Activated CD8-positive, alpha-beta memory T cell treated with anti-CD3 and anti-CD28 coated beads, Interleukin-2, amount 50 U/mL, for 24 hours (primary cell): ENCODE results near the gene OSR1.

Source experiments
- DNase-seq: peaks from one replicate; pipeline ENCODE4 v3.0.0-alpha.2; 2020; ENCODE audit errors: extremely low read depth

The OSR1 gene

GRCh38 chr2:19359021-19359357, 566 bp upstream of the OSR1 start:
- DNase-seq = no peak

GRCh38 chr2:19357402-19358241, 801 bp downstream of the OSR1 start:
- DNase-seq = no peak

- no peak for DNase-seq
These were observed 1.6 kb downstream of the OSR1 start for GRCh38 chr2:19356545-19357401.

- DNase-seq = no peak
These were observed 2.4 kb downstream of the OSR1 start for GRCh38 chr2:19355931-19356544.

GRCh38 chr2:19355416-19355821, 3.0 kb downstream of the OSR1 start:
- no peak for DNase-seq

GRCh38 chr2:19355014-19355405, 3.4 kb downstream of the OSR1 start:
- DNase-seq = no peak

- DNase-seq = no peak
These were observed 4.7 kb downstream of the OSR1 start for GRCh38 chr2:19353721-19354050.

GRCh38 chr2:19352946-19353720, 5.3 kb downstream of the OSR1 start:
- DNase-seq = no peak

GRCh38 chr2:19351899-19352697, 6.3 kb downstream of the OSR1 start:
- DNase-seq = no peak

GRCh38 chr2:19351499-19351898, 6.9 kb downstream of the OSR1 start:
- DNase-seq = no peak

GRCh38 chr2:19350678-19351401, 7.6 kb downstream of the OSR1 start:
- DNase-seq = no peak

GRCh38 chr2:19349911-19350677, 8.3 kb downstream of the OSR1 start:
- no peak for DNase-seq

- no peak for DNase-seq
These were observed 9.7 kb downstream of the OSR1 start for GRCh38 chr2:19348692-19349091.

GRCh38 chr2:19347619-19348562, 10.5 kb downstream of the OSR1 start:
- DNase-seq = peak; percentile 84

GRCh38 chr2:19346983-19347618, 11.3 kb downstream of the OSR1 start:
- no peak for DNase-seq

- no peak for DNase-seq
These were observed 20.7 kb downstream of the OSR1 start for GRCh38 chr2:19337742-19338141.

- DNase-seq = no peak
These were observed 21.2 kb downstream of the OSR1 start for GRCh38 chr2:19337202-19337601.

GRCh38 chr2:19336781-19337180, 21.6 kb downstream of the OSR1 start:
- DNase-seq = no peak
